B cell (primary cell): ENCODE results near the gene BMP6. TPM values are rescaled to one million over a fixed set of nuclear protein-coding genes. Genes with fewer than 3 reads are reported as not detected.

Experiments used
- ATAC-seq: fragments of 200-7000 bp; cut with Tn5 transposase; one replicate; pipeline ENCODE4 v1.10.0; 2021; ENCODE audit warnings: low read depth, mild to moderate bottlenecking, moderate number of reproducible peaks, moderate library complexity
- CTCF ChIA-PET: fragments of 350-600 bp; sonication (Branson Sonifier 250); formaldehyde crosslinking; loops from one replicate; lab custom pipeline; 2021; ENCODE audit warnings: antibody characterized with exemption, inconsistent platforms; lab: Charles Lee
- POLR2A ChIA-PET: fragments of 350-600 bp; sonication (Branson Sonifier 250); formaldehyde crosslinking; loops from one replicate; lab custom pipeline; 2021; ENCODE audit warnings: antibody characterized with exemption; lab: Charles Lee
- DNase-seq: peaks from one replicate; pipeline ENCODE4 v3.0.0; 2013
- H2AFZ ChIP-seq: 2 replicates; pipeline ENCODE4 v1.6.1; 2012; ENCODE audit warnings: mild to moderate bottlenecking, low read depth, low read length; ENCODE audit not compliant: insufficient read depth, poor library complexity, severe bottlenecking
- H3K27ac ChIP-seq, 2 donors: 1 replicate in 1 of 2; 2 replicates in 1 of 2; pipeline ENCODE4 v1.5.1; 2012 to 2013; ENCODE audit warnings: low read length in 2 of 2, mild to moderate bottlenecking in 2 of 2, moderate library complexity in 1 of 2
- H3K27me3 ChIP-seq, 4 experiments: fragments of 200-600 bp in 1 of 4; sonication (generic) in 1 of 4; replicated peaks in 1 of 4; 1 replicate in 2 of 4; 2 replicates in 2 of 4; pipeline versions ENCODE4 v1.6.1 to v1.7.0; 2013 to 2016; ENCODE audit warnings: low read length in 3 of 4, mild to moderate bottlenecking in 2 of 4, mixed read lengths in 1 of 4, moderate library complexity in 1 of 4; ENCODE audit not compliant: insufficient read depth in 4 of 4, control insufficient read depth in 3 of 4; ENCODE audit errors: control extremely low read depth in 1 of 4
- H3K36me3 ChIP-seq, 2 experiments: replicated peaks in 1 of 2; 1 replicate in 1 of 2; 2 replicates in 1 of 2; pipeline versions ENCODE4 v1.6.1 to v1.7.1; 2013; ENCODE audit warnings: low read length in 1 of 2; ENCODE audit not compliant: insufficient read depth in 2 of 2, control insufficient read depth in 1 of 2; ENCODE audit errors: control extremely low read depth in 1 of 2, extremely low read depth in 1 of 2
- H3K4me1 ChIP-seq, 2 donors: fragments of 200-600 bp in 1 of 2; sonication (generic) in 1 of 2; 1 replicate in 1 of 2; 2 replicates in 1 of 2; pipeline versions ENCODE4 v1.5.1 to v1.6.1; 2013 to 2017; ENCODE audit warnings: low read length in 2 of 2; ENCODE audit not compliant: control insufficient read depth in 2 of 2, insufficient read depth in 2 of 2
- H3K4me2 ChIP-seq: replicated peaks from 2 replicates; pipeline ENCODE3; 2012; ENCODE audit warnings: mild to moderate bottlenecking, low read depth, low read length; ENCODE audit not compliant: poor library complexity, severe bottlenecking
- H3K4me3 ChIP-seq, 5 experiments: fragments of 200-600 bp in 1 of 5; sonication (generic) in 1 of 5; 1 replicate in 3 of 5; 2 replicates in 2 of 5; pipeline versions ENCODE4 v1.5.1 to v1.7.0; 2011 to 2016; ENCODE audit warnings: low read length in 4 of 5, mild to moderate bottlenecking in 4 of 5, low read depth in 2 of 5, control low read depth in 1 of 5, moderate library complexity in 1 of 5; ENCODE audit not compliant: insufficient read depth in 1 of 5; ENCODE audit errors: control extremely low read depth in 1 of 5, extremely low read depth in 1 of 5
- H3K79me2 ChIP-seq: fragments of 200-600 bp; sonication (generic); one replicate; pipeline ENCODE4 v1.6.0; 2016; ENCODE audit warnings: low read length; ENCODE audit not compliant: control insufficient read depth, insufficient read depth
- H3K9ac ChIP-seq: fragments of 200-600 bp; sonication (generic); 2 replicates; pipeline ENCODE4 v1.6.1; 2017; ENCODE audit warnings: mild to moderate bottlenecking, low read length, moderate library complexity
- H3K9me3 ChIP-seq, 3 donors: one replicate each; pipeline versions ENCODE4 v1.6.1 to v1.7.1; 2013; ENCODE audit warnings: low read length in 2 of 3; ENCODE audit not compliant: control insufficient read depth in 2 of 3, insufficient read depth in 1 of 3; ENCODE audit errors: control extremely low read depth in 1 of 3
- H4K20me1 ChIP-seq: 2 replicates; pipeline ENCODE4 v1.6.0; 2012; ENCODE audit warnings: mild to moderate bottlenecking, low read length; ENCODE audit not compliant: insufficient read depth, control insufficient read depth, poor library complexity, severe bottlenecking
- H3K27ac Mint-ChIP-seq: one replicate; pipeline ENCODE4 v1.8.0; 2021; ENCODE audit warnings: mixed read lengths
- H3K27me3 Mint-ChIP-seq: one replicate; pipeline ENCODE4 v1.8.0; 2021; ENCODE audit warnings: mixed read lengths
- H3K4me1 Mint-ChIP-seq: one replicate; pipeline ENCODE4 v1.8.0; 2021; ENCODE audit warnings: mixed read lengths
- H3K4me3 Mint-ChIP-seq: one replicate; pipeline ENCODE4 v1.8.0; 2021; ENCODE audit warnings: mixed read lengths
- H3K9me3 Mint-ChIP-seq: one replicate; pipeline ENCODE4 v1.8.0; 2022; ENCODE audit warnings: mixed read lengths; ENCODE audit not compliant: insufficient read depth
- EZH2 ChIP-seq: IDR thresholded peaks from 2 replicates; pipeline ENCODE4 v1.6.1; 2012; ENCODE audit warnings: borderline replicate concordance, low read depth, mild to moderate bottlenecking, moderate library complexity, low read length; ENCODE audit not compliant: insufficient read depth, poor library complexity, severe bottlenecking
- WGBS: methylation state at CpG from one replicate; pipeline ENCODE4 v1.1.5; 2013; ENCODE audit warnings: missing lambda C conversion rate; ENCODE audit not compliant: insufficient coverage; 5-methylcytosine and 5-hydroxymethylcytosine counted together
- intact Hi-C: fragments of 100-400 bp; cut with micrococcal nuclease; formaldehyde crosslinking; loops from one replicate; pipeline ENCODE4 v1.10.0; 2022
- polyA plus RNA-seq: library from polyadenylated mRNA; depleted of rRNA; stranded (reverse); fragments of >200 nt; gene quantifications from 2 replicates; pipeline ENCODE4 v1.2.3, GENCODE V29; 2012
- total RNA-seq, 2 donors: library from RNA; stranded (reverse); fragments of 120-200 nt in 1 of 2; gene quantifications; 1 replicate in 1 of 2; 2 replicates in 1 of 2; pipeline versions ENCODE4 v1.2.3 to v1.2.4, GENCODE V29; 2013 to 2022
- TF ChIP-seq, protein P1 (sequence below): fragments of 200-600 bp; IDR thresholded peaks from one replicate; pipeline ENCODE4 v1.8.0; 2022; ENCODE audit warnings: antibody characterized with exemption, mild to moderate bottlenecking

The BMP6 gene
- total and polyA plus RNA-seq, 2 donors (not counting 1 experiment from before 2014, with no cell fraction given): 0.43 to 2.9 TPM

DNA sequence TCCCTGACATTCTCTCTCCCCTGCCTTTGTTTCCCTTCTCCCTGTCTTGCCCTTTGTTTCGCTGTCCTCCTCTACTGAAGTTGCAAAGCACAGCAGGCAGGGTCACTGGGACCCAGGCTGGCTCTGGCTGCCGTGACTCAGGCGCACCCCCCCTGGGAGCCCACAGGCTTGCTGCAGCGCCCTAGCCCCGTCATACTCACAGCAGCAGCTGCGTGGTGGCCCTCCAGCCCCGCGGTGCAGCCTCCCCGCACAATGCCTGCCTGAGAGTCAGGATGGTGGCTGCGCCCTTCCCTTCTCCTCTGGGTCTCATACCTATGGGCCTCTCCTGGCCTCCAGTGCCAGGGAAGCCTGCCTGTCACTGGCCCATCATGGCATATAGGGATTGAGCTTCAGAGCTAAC lies 143.0 kb downstream of the BMP6 start:
- no peak overlapping the region for H3K9ac ChIP-seq
- Mint-ChIP-seq H3K9me3 (peaks cover 3% of the 10 kb centered on the region), H3K4me1 (no peaks in the 10 kb centered on the region), H3K27ac (no peak overlapping the region), H3K4me3 (no peak overlapping the region), H3K27me3 (peaks cover 9% of the 10 kb centered on the region)
- no peak for DNase-seq
- ChIA-PET POLR2A (no interaction called here), CTCF (no interaction called here)
- H3K4me3 ChIP-seq: no peak overlapping the region
- H3K27me3 ChIP-seq: no peaks in the 10 kb centered on the region
- intact Hi-C loops: no loop called here
- H2AFZ ChIP-seq: no peak overlapping the region
- no peaks in the 10 kb centered on the region for H3K36me3 ChIP-seq
- peaks cover 0 to 11% (median 8%) of the 10 kb centered on the region in 3 donors for H3K9me3 ChIP-seq
- WGBS: 95% methylated on average over 10 of the region's 10 CpGs
- no peaks in the 10 kb centered on the region for H4K20me1 ChIP-seq
- no peaks in the 10 kb centered on the region for H3K79me2 ChIP-seq
- no peak for ATAC-seq
- TF ChIP-seq, protein P1, sequence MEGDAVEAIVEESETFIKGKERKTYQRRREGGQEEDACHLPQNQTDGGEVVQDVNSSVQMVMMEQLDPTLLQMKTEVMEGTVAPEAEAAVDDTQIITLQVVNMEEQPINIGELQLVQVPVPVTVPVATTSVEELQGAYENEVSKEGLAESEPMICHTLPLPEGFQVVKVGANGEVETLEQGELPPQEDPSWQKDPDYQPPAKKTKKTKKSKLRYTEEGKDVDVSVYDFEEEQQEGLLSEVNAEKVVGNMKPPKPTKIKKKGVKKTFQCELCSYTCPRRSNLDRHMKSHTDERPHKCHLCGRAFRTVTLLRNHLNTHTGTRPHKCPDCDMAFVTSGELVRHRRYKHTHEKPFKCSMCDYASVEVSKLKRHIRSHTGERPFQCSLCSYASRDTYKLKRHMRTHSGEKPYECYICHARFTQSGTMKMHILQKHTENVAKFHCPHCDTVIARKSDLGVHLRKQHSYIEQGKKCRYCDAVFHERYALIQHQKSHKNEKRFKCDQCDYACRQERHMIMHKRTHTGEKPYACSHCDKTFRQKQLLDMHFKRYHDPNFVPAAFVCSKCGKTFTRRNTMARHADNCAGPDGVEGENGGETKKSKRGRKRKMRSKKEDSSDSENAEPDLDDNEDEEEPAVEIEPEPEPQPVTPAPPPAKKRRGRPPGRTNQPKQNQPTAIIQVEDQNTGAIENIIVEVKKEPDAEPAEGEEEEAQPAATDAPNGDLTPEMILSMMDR: no peak
- no peak for TF ChIP-seq EZH2
- no peak overlapping the region for H3K27ac ChIP-seq
- no peak overlapping the region for H3K4me2 ChIP-seq
- no peaks in the 10 kb centered on the region for H3K4me1 ChIP-seq

- no peak overlapping the region for H3K4me3 ChIP-seq
- intact Hi-C loops: no loop called here
- no peak overlapping the region for H2AFZ ChIP-seq
- TF ChIP-seq, protein P1: no peak
- TF ChIP-seq EZH2: no peak
- H3K4me1 ChIP-seq: no peaks in the 10 kb centered on the region
- CTCF ChIA-PET: interaction anchor here (1.3 kb wide), 2 partner anchors 114 to 128 kb away, joined by 3 to 4 read pairs; no protein-coding TSS in a partner anchor
- H3K9me3 ChIP-seq: peaks cover 0 to 9% (median 4%) of the 10 kb centered on the region in 3 donors
- no peaks in the 10 kb centered on the region for H4K20me1 ChIP-seq
- H3K27me3 ChIP-seq: no peaks in the 10 kb centered on the region
- Mint-ChIP-seq H3K27ac (no peak overlapping the region), H3K4me1 (no peaks in the 10 kb centered on the region), H3K27me3 (no peaks in the 10 kb centered on the region), H3K4me3 (no peak overlapping the region), H3K9me3 (peaks cover 8% of the 10 kb centered on the region)
- POLR2A ChIA-PET: no interaction called here
- no peaks in the 10 kb centered on the region for H3K79me2 ChIP-seq
- 92% methylated on average over 8 of the region's 10 CpGs for WGBS
- no peak overlapping the region for H3K27ac ChIP-seq
- H3K9ac ChIP-seq: no peak overlapping the region
- no peak for ATAC-seq
- H3K36me3 ChIP-seq: peaks cover 2 to 39% of the 10 kb centered on the region in 2 experiments
- DNase-seq: no peak
- no peak overlapping the region for H3K4me2 ChIP-seq
Measured at GRCh38 chr6:7878401-7878964, 152.6 kb downstream of the BMP6 start.
